Measurements from ENCODE around the gene PHYKPL. TPM values are rescaled to one million over a fixed set of nuclear protein-coding genes. Genes with fewer than 3 reads are reported as not detected.

The PHYKPL gene
- total RNA-seq, 1 donor from 2014 or later, result 77.8 TPM

GRCh38 chr5:178218237-178218776 is 14.3 kb downstream of the PHYKPL start:
- TF ChIP-seq POLR2A (IDR thresholded peaks at IDR 0.05) (no peak), POLR2AphosphoS5 (IDR thresholded peaks at IDR 0.05; ENCODE audit: insufficient read depth in 1 of 2, low read depth in 1 of 2) (no peak)
- no peak for DNase-seq (ENCODE audit: extremely low spot score in 2 of 2)
- no peak overlapping the region for H3K4me3 ChIP-seq
- intact Hi-C loops (cut with DNase I), result no loop called here
- H3K4me1 ChIP-seq, result peaks cover 8% of the 10 kb centered on the region
- H3K36me3 ChIP-seq, result peaks cover 0 to 43% of the 10 kb centered on the region in 2 donors
- no peak overlapping the region for H3K27ac ChIP-seq
- no peaks in the 10 kb centered on the region for H3K27me3 ChIP-seq
- H3K9me3 ChIP-seq, result no peaks in the 10 kb centered on the region

- no peak for DNase-seq (ENCODE audit: extremely low spot score in 2 of 2)
- no peak for TF ChIP-seq POLR2AphosphoS5 (IDR thresholded peaks at IDR 0.05; ENCODE audit: insufficient read depth in 1 of 2, low read depth in 1 of 2)
- no peak for TF ChIP-seq CTCF (IDR thresholded peaks at IDR 0.05)
- TF ChIP-seq POLR2A (IDR thresholded peaks at IDR 0.05), result no peak
Observed at GRCh38 chr5:178216779-178217178, 15.8 kb downstream of the PHYKPL start.

GRCh38 chr5:178216088-178216534 is 16.5 kb downstream of the PHYKPL start:
- H3K4me1 ChIP-seq, result peaks cover 8% of the 10 kb centered on the region
- no peaks in the 10 kb centered on the region for H3K27me3 ChIP-seq
- H3K4me3 ChIP-seq, result no peak overlapping the region
- DNase-seq (ENCODE audit: extremely low spot score in 2 of 2), result no peak
- TF ChIP-seq POLR2AphosphoS5 (IDR thresholded peaks at IDR 0.05; ENCODE audit: insufficient read depth in 1 of 2, low read depth in 1 of 2) (no peak), CTCF (IDR thresholded peaks at IDR 0.05) (no peak), POLR2A (IDR thresholded peaks at IDR 0.05) (no peak)
- H3K36me3 ChIP-seq, result peaks cover 0 to 64% of the 10 kb centered on the region in 2 donors
- no peak overlapping the region for H3K27ac ChIP-seq
- no peaks in the 10 kb centered on the region for H3K9me3 ChIP-seq
- intact Hi-C loops (cut with DNase I), result no loop called here

More at GRCh38 chr5:178216779-178217178, 15.8 kb downstream of the PHYKPL start:
- Histone ChIP-seq H3K36me3 (peaks cover 0 to 58% of the 10 kb centered on the region in 2 donors), H3K27ac (no peak overlapping the region), H3K4me1 (peaks cover 8% of the 10 kb centered on the region), H3K4me3 (no peak overlapping the region), H3K9me3 (no peaks in the 10 kb centered on the region), H3K27me3 (no peaks in the 10 kb centered on the region)
- intact Hi-C loops (cut with DNase I), result no loop called here

GRCh38 chr5:178215280-178216002 is 17.2 kb downstream of the PHYKPL start:
- H3K4me3 ChIP-seq, result no peak overlapping the region
- no peak overlapping the region for H3K27ac ChIP-seq
- intact Hi-C loops (cut with DNase I), result no loop called here
- TF ChIP-seq POLR2A (IDR thresholded peaks at IDR 0.05) (no peak), CTCF (IDR thresholded peaks at IDR 0.05) (no peak), POLR2AphosphoS5 (IDR thresholded peaks at IDR 0.05; ENCODE audit: insufficient read depth in 1 of 2, low read depth in 1 of 2) (no peak)
- no peaks in the 10 kb centered on the region for H3K27me3 ChIP-seq
- H3K4me1 ChIP-seq, result peaks cover 8% of the 10 kb centered on the region
- no peaks in the 10 kb centered on the region for H3K9me3 ChIP-seq
- H3K36me3 ChIP-seq, result peaks cover 0 to 71% of the 10 kb centered on the region in 2 donors
- DNase-seq (ENCODE audit: extremely low spot score in 2 of 2), result no peak

- no peak for DNase-seq (ENCODE audit: extremely low spot score in 2 of 2)
- Histone ChIP-seq H3K9me3 (no peaks in the 10 kb centered on the region), H3K4me3 (no peak overlapping the region), H3K27me3 (no peaks in the 10 kb centered on the region), H3K4me1 (peaks cover 14% of the 10 kb centered on the region), H3K36me3 (peaks cover 3 to 77% of the 10 kb centered on the region in 2 donors), H3K27ac (no peak overlapping the region)
- TF ChIP-seq POLR2AphosphoS5 (IDR thresholded peaks at IDR 0.05; ENCODE audit: insufficient read depth in 1 of 2, low read depth in 1 of 2) (no peak), CTCF (IDR thresholded peaks at IDR 0.05) (no peak), POLR2A (IDR thresholded peaks at IDR 0.05) (no peak)
- intact Hi-C loops (cut with DNase I), result no loop called here
Observed at GRCh38 chr5:178214160-178214803, 18.3 kb downstream of the PHYKPL start.
